Measurements from ENCODE around the gene HSD11B1. TPM values are rescaled to one million over a fixed set of nuclear protein-coding genes. Genes with fewer than 3 reads are reported as not detected.

HSD11B1 gene
- total and polyA plus RNA-seq, 4 donors = 0.09 to 488 (median 304) TPM

GRCh38 chr1:209655411-209656231, 49.0 kb upstream of the HSD11B1 start:
- TF ChIP-seq EGR1 (IDR thresholded peaks at IDR 0.05; ENCODE audit: low read depth in 2 of 2) (no peak), RAD21 (IDR thresholded peaks at IDR 0.05) (no peak), HNF4G (IDR thresholded peaks at IDR 0.05) (no peak), FOXA2 (IDR thresholded peaks at IDR 0.05) (no peak), HNF4A (conservative IDR thresholded peaks at IDR 0.05) (no peak), MAX (IDR thresholded peaks at IDR 0.05) (no peak), FOXA1 (IDR thresholded peaks at IDR 0.05) (no peak), TAF1 (conservative IDR thresholded peaks at IDR 0.05) (no peak), SP1 (IDR thresholded peaks at IDR 0.05) (no peak), RXRA (IDR thresholded peaks at IDR 0.05) (no peak), JUND (IDR thresholded peaks at IDR 0.05) (no peak), GABPA (IDR thresholded peaks at IDR 0.05 in 1 of 2, conservative IDR thresholded peaks at IDR 0.05 in 1 of 2) (no peak), YY1 (IDR thresholded peaks at IDR 0.05) (no peak)
- TF ChIP-seq, protein P1, sequence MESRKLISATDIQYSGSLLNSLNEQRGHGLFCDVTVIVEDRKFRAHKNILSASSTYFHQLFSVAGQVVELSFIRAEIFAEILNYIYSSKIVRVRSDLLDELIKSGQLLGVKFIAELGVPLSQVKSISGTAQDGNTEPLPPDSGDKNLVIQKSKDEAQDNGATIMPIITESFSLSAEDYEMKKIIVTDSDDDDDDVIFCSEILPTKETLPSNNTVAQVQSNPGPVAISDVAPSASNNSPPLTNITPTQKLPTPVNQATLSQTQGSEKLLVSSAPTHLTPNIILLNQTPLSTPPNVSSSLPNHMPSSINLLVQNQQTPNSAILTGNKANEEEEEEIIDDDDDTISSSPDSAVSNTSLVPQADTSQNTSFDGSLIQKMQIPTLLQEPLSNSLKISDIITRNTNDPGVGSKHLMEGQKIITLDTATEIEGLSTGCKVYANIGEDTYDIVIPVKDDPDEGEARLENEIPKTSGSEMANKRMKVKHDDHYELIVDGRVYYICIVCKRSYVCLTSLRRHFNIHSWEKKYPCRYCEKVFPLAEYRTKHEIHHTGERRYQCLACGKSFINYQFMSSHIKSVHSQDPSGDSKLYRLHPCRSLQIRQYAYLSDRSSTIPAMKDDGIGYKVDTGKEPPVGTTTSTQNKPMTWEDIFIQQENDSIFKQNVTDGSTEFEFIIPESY (IDR thresholded peaks at IDR 0.05) = no peak
- TF ChIP-seq, protein P2, sequence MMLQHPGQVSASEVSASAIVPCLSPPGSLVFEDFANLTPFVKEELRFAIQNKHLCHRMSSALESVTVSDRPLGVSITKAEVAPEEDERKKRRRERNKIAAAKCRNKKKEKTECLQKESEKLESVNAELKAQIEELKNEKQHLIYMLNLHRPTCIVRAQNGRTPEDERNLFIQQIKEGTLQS (IDR thresholded peaks at IDR 0.05) = no peak
- TF ChIP-seq, protein P3, sequence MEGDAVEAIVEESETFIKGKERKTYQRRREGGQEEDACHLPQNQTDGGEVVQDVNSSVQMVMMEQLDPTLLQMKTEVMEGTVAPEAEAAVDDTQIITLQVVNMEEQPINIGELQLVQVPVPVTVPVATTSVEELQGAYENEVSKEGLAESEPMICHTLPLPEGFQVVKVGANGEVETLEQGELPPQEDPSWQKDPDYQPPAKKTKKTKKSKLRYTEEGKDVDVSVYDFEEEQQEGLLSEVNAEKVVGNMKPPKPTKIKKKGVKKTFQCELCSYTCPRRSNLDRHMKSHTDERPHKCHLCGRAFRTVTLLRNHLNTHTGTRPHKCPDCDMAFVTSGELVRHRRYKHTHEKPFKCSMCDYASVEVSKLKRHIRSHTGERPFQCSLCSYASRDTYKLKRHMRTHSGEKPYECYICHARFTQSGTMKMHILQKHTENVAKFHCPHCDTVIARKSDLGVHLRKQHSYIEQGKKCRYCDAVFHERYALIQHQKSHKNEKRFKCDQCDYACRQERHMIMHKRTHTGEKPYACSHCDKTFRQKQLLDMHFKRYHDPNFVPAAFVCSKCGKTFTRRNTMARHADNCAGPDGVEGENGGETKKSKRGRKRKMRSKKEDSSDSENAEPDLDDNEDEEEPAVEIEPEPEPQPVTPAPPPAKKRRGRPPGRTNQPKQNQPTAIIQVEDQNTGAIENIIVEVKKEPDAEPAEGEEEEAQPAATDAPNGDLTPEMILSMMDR (IDR thresholded peaks at IDR 0.05; ENCODE audit: low read depth, low read length, missing input control) = no peak
- TF ChIP-seq, protein P4, sequence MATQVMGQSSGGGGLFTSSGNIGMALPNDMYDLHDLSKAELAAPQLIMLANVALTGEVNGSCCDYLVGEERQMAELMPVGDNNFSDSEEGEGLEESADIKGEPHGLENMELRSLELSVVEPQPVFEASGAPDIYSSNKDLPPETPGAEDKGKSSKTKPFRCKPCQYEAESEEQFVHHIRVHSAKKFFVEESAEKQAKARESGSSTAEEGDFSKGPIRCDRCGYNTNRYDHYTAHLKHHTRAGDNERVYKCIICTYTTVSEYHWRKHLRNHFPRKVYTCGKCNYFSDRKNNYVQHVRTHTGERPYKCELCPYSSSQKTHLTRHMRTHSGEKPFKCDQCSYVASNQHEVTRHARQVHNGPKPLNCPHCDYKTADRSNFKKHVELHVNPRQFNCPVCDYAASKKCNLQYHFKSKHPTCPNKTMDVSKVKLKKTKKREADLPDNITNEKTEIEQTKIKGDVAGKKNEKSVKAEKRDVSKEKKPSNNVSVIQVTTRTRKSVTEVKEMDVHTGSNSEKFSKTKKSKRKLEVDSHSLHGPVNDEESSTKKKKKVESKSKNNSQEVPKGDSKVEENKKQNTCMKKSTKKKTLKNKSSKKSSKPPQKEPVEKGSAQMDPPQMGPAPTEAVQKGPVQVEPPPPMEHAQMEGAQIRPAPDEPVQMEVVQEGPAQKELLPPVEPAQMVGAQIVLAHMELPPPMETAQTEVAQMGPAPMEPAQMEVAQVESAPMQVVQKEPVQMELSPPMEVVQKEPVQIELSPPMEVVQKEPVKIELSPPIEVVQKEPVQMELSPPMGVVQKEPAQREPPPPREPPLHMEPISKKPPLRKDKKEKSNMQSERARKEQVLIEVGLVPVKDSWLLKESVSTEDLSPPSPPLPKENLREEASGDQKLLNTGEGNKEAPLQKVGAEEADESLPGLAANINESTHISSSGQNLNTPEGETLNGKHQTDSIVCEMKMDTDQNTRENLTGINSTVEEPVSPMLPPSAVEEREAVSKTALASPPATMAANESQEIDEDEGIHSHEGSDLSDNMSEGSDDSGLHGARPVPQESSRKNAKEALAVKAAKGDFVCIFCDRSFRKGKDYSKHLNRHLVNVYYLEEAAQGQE (IDR thresholded peaks at IDR 0.05) = no peak
- Histone ChIP-seq H3K4me1 (ENCODE audit: control insufficient read depth in 4 of 4, insufficient read depth in 4 of 4, low read length in 3 of 4) (peaks cover 31 to 58% (median 56%) of the 10 kb centered on the region in 4 donors), H3K27me3 (ENCODE audit: control insufficient read depth in 4 of 4, insufficient read depth in 4 of 4, low read length in 3 of 4) (no peaks in the 10 kb centered on the region), H3K9ac (ENCODE audit: low read depth in 1 of 2, low read length in 2 of 2) (no peak overlapping the region), H3K36me3 (ENCODE audit: control insufficient read depth in 4 of 4, insufficient read depth in 3 of 4, low read depth in 1 of 4, low read length in 3 of 4) (no peaks in the 10 kb centered on the region), H3K9me3 (ENCODE audit: control insufficient read depth in 4 of 4, low read length in 3 of 4) (no peaks in the 10 kb centered on the region), H3K4me3 (ENCODE audit: low read depth in 1 of 3, low read length in 3 of 3) (no peak overlapping the region), H3K27ac (ENCODE audit: low read depth in 1 of 2, low read length in 2 of 2) (no peak overlapping the region)
- DNase-seq (ENCODE audit: low spot score) = no peak
- WGBS = 68% methylated on average over 9 of the region's 9 CpGs

Data from liver (tissue), 9 donors.